Measurements from ENCODE around the gene MYO10. TPM values are rescaled to one million over a fixed set of nuclear protein-coding genes. Genes with fewer than 3 reads are reported as not detected.

The MYO10 gene
- total RNA-seq, 2 experiments from 2014 or later = 0.04 TPM; not detected in 1

DNA sequence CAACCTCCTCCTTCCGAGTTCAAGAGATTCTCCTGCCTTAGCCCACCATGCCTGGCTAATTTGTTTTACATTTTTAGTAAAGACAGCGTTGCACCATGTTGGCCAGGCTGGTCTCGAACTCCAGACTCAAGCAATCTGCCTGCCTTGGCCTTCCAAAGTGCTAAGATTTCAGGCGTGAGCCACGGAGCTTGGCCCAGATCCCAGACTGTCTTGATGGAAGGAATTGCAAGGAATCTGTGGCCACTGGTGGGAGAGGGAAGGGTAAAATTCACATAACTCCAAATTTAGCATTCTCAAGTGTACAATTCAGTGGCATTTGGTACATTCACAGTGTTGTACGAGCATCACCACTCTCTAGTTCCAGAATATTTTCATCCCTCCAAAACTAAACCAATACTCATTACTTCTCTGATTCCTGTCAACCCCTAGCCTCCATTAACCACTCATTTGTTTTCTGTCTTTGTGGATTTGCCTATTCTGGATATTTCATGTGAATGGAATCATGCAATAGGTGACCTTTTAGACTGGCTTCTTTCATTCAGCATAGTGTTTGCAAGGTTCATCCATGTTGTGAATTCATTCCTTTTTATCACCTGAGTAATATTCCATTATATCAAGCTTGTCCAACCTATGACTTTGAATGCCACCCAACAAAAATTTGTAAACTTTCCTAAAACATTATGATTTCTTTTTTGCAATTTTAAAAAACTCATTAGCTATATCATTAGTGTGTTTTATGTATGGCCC, 8.9 kb upstream of the MYO10 start:
- CTCF ChIA-PET = no interaction called here
- POLR2A ChIA-PET = no interaction called here

- ChIA-PET CTCF (no interaction called here), POLR2A (no interaction called here)
Observed at GRCh38 chr5:16943846-16944678, 8.0 kb upstream of the MYO10 start.

GRCh38 chr5:16937503-16938161, 1.5 kb upstream of the MYO10 start:
- ChIA-PET CTCF (no interaction called here), POLR2A (no interaction called here)

- ChIA-PET CTCF (no interaction called here), POLR2A (no interaction called here)
Observed at GRCh38 chr5:16936989-16937438, 926 bp upstream of the MYO10 start.

GRCh38 chr5:16935231-16936149, 598 bp downstream of the MYO10 start:
- CTCF ChIA-PET = no interaction called here
- POLR2A ChIA-PET = no interaction called here

GRCh38 chr5:16934677-16935153, 1.4 kb downstream of the MYO10 start:
- ChIA-PET CTCF (no interaction called here), POLR2A (no interaction called here)

DNA sequence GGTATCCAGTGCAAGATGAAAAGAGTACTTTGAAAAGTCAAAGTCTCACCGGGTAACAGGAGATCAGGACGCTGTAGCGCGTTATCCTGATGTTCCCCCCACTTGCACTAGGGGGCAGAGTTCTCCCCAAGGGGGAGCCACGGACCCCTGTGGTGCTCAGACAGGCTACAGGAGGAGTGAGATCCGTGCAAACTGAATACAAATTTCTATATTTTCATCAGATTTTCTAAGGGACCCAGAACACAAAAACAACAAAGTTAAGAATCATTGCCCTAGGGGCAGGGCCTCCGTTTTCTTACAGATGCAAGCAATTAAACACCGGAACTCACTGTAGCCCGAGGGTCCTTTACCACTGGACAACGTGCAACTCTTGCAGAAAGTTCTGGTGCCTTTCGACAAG, 2.0 kb downstream of the MYO10 start:
- CTCF ChIA-PET = no interaction called here
- POLR2A ChIA-PET = no interaction called here

GRCh38 chr5:16933337-16933736, 2.8 kb downstream of the MYO10 start:
- CTCF ChIA-PET = no interaction called here

DNA sequence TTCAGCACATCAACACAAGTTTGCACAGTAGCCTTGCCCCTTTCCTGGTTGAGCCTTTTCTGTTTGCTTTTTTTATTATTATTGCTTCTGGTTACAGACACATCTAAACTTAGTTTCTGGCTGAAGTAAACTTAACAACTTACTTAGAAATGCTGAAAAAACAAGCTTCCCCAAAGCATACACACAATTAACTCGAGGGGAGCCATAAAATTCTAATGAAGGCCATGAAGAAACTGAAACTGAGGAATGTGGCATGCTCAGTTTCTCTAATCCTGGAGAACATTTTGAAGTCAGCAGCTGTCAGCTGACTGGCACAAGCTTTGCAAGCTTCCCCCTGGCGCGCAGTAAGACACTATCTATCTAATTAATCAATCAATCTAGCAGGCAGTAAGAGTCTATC, 3.7 kb downstream of the MYO10 start:
- ChIA-PET CTCF (no interaction called here), POLR2A (no interaction called here)

More at GRCh38 chr5:16933337-16933736, 2.8 kb downstream of the MYO10 start:
- POLR2A ChIA-PET = no interaction called here

GRCh38 chr5:16931334-16932110, 4.6 kb downstream of the MYO10 start:
- ChIA-PET POLR2A (no interaction called here), CTCF (no interaction called here)

- ChIA-PET CTCF (no interaction called here), POLR2A (no interaction called here)
Observed at GRCh38 chr5:16930496-16930895, 5.6 kb downstream of the MYO10 start.

- CTCF ChIA-PET = no interaction called here
- POLR2A ChIA-PET = no interaction called here
Observed at GRCh38 chr5:16929831-16930230, 6.3 kb downstream of the MYO10 start.

DNA sequence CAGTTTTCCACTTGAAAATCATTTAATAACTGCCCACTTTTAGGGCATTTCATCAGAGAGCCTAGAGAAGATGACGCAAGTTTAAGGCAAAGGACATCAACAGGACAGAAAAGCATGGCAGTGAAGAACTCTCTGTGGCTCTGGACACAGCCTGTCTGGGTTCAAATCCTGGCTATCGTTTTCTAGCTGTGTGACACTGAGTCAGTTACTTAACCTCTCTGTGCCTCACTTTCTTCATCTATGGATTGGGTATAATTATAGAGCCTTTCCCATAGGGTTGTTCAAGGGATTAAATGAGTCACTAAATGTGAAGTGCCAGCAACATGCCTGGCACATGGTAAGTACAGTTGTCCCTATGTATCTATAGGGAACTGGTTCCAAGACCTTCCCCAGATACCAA, 6.7 kb downstream of the MYO10 start:
- ChIA-PET CTCF (no interaction called here), POLR2A (no interaction called here)

- ChIA-PET CTCF (no interaction called here), POLR2A (no interaction called here)
Observed at GRCh38 chr5:16927613-16928012, 8.5 kb downstream of the MYO10 start.

- ChIA-PET POLR2A (no interaction called here), CTCF (no interaction called here)
Observed at GRCh38 chr5:16926417-16926816, 9.7 kb downstream of the MYO10 start.

GRCh38 chr5:16924206-16924605, 11.9 kb downstream of the MYO10 start:
- CTCF ChIA-PET = no interaction called here
- POLR2A ChIA-PET = no interaction called here

DNA sequence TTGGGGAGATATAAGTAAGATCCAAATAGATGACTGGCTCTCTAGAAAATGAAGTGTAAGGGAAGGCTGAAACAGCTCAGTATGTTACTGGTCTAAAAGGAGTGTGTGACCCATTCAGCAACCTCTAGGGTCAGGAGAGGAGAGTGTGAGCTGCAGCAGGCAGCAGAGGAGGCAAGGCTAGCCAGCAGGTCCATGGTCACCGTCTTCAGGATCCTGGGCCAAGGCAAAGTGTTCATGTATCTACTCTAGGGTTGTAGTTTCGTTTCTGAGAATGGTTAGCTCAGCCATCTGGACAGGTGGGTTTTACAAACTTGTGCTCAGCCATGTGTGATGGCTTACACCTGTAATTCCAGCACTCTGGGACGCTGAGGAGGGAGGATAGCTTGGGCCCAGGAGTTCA, 13.7 kb downstream of the MYO10 start:
- ChIA-PET POLR2A (no interaction called here), CTCF (interaction anchor here (0.6 kb wide), 1 partner anchor 66 kb away, joined by 3 read pairs; no protein-coding TSS in a partner anchor)

DNA sequence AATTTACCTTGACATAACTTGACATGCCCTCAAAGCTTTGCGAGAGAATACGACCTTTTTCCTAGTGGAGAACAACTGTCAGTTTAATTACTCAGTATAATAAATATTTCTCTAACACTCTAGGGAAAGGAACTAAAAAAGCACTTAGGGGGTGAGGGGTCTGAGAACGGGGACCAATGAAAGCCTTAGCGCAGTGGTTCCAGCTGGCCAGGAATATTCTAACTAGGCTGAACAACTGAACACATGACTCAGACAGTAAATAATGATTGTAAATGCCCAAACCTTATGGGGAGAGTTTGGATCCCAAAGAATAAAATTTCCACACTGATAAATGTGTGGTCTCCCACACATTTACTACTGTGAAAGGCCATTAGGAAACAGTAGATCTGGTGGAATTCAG, 14.9 kb downstream of the MYO10 start:
- ChIA-PET POLR2A (no interaction called here), CTCF (no interaction called here)

GRCh38 chr5:16920109-16920816, 15.8 kb downstream of the MYO10 start:
- ChIA-PET CTCF (no interaction called here), POLR2A (no interaction called here)
